ENCODE results near the gene PXYLP1. TPM values are rescaled to one million over a fixed set of nuclear protein-coding genes. Genes with fewer than 3 reads are reported as not detected.

The PXYLP1 gene
- total and polyA plus RNA-seq, 2 of the 8 experiments (the other 6 are each of a cell fraction or from before 2014, with no cell fraction given), result 19.4 to 20.6 TPM

GRCh38 chr3:141287326-141287725, 55.7 kb downstream of the PXYLP1 start:
- H2BK20ac ChIP-seq (ENCODE audit: low read length), result no peak overlapping the region
- no peak overlapping the region for H3K23ac ChIP-seq (ENCODE audit: insufficient read length)
- no peak overlapping the region for H2AK5ac ChIP-seq (ENCODE audit: low read depth, low read length)
- H3K27ac ChIP-seq (ENCODE audit: low read depth, low read length), result no peak overlapping the region
- POLR2A ChIA-PET (ENCODE audit: partially characterized antibody), result no interaction called here
- no peaks in the 10 kb centered on the region for H3K9me3 ChIP-seq (ENCODE audit: insufficient read depth in 2 of 2, low read depth in 1 of 2, low read length in 1 of 2)
- H3K79me1 ChIP-seq (ENCODE audit: low read depth, low read length), result no peaks in the 10 kb centered on the region
- no peak overlapping the region for H2AFZ ChIP-seq (ENCODE audit: low read length)
- no peak overlapping the region for H3K4me2 ChIP-seq (ENCODE audit: insufficient read depth in 1 of 2, low read depth in 2 of 2, low read length in 2 of 2)
- H2BK5ac ChIP-seq (ENCODE audit: low read depth, low read length), result no peak overlapping the region
- peaks cover 0 to 11% (median 7%) of the 10 kb centered on the region in 4 experiments; a peak in 5 of 8 replicates for H3K36me3 ChIP-seq (ENCODE audit: control insufficient read depth in 2 of 4, insufficient read depth in 4 of 4, low read length in 3 of 4)
- no peak overlapping the region for H3K56ac ChIP-seq (replicated peaks; ENCODE audit: insufficient read length, low read depth, low read length)
- TF ChIP-seq CTBP2 (IDR thresholded peaks at IDR 0.05; ENCODE audit: borderline replicate concordance, insufficient read depth, insufficient read length, low read length), result no peak
- TF ChIP-seq RFX5 (IDR thresholded peaks at IDR 0.05; ENCODE audit: borderline replicate concordance, low read depth, low read length), result no peak
- no peak for TF ChIP-seq POU5F1 (IDR thresholded peaks at IDR 0.05; ENCODE audit: low read depth, low read length)
- no peak for TF ChIP-seq RXRA (IDR thresholded peaks at IDR 0.05; ENCODE audit: insufficient read depth, low read depth, low read length)
- no peak for TF ChIP-seq ASH2L (IDR thresholded peaks at IDR 0.05; ENCODE audit: low read length)
- TF ChIP-seq SP1 (IDR thresholded peaks at IDR 0.05; ENCODE audit: low read depth, low read length), result no peak
- no peak for TF ChIP-seq CHD2 (IDR thresholded peaks at IDR 0.05; ENCODE audit: low read length)
- TF ChIP-seq CTCF (IDR thresholded peaks at IDR 0.05; ENCODE audit: control extremely low read depth in 1 of 3, insufficient read depth in 1 of 3, low read depth in 1 of 3, low read length in 3 of 3), result no peak
- no peak for TF ChIP-seq BRCA1 (IDR thresholded peaks at IDR 0.05; ENCODE audit: low read depth, low read length)
- no peak for TF ChIP-seq KDM4A (IDR thresholded peaks at IDR 0.05; ENCODE audit: low read depth, low read length, severe bottlenecking)
- no peak for TF ChIP-seq GTF2F1 (IDR thresholded peaks at IDR 0.05; ENCODE audit: borderline replicate concordance, low read depth, low read length)
- no peak for TF ChIP-seq JUND (IDR thresholded peaks at IDR 0.05; ENCODE audit: low read length)
- no peak for TF ChIP-seq YY1 (IDR thresholded peaks at IDR 0.05; ENCODE audit: low read depth, low read length)
- no peak overlapping the region for H2BK15ac ChIP-seq (ENCODE audit: low read length)
- H3K18ac ChIP-seq (ENCODE audit: extremely low read depth, low read length), result no peak overlapping the region
- H2BK120ac ChIP-seq (replicated peaks; ENCODE audit: low read depth, low read length), result no peak overlapping the region
- no peak overlapping the region for H4K5ac ChIP-seq (ENCODE audit: insufficient read length, low read depth, low read length)
- no peaks in the 10 kb centered on the region for H3K79me2 ChIP-seq (ENCODE audit: control insufficient read depth in 1 of 2, insufficient read depth in 2 of 2, low read length in 2 of 2)
- DNase-seq (ENCODE audit: low read depth in 1 of 2, low spot score in 2 of 2) (no peak), FAIRE-seq (no peak)
- CTCF ChIA-PET (ENCODE audit: partially characterized antibody), result interaction anchor here (0.7 to 3.5 kb wide), 4 partner anchors 10 to 167 kb away, joined by 3 to 19 read pairs (median 6); no protein-coding TSS in a partner anchor
- H4K8ac ChIP-seq (ENCODE audit: extremely low read depth, insufficient read depth, low read length), result no peak overlapping the region
- H3K14ac ChIP-seq (ENCODE audit: insufficient read length), result no peak overlapping the region
- no peaks in the 10 kb centered on the region for H3K4me1 ChIP-seq (replicated peaks in 1 of 4; ENCODE audit: control insufficient read depth in 3 of 4, insufficient read depth in 4 of 4, low read length in 3 of 4)
- H3K4me3 ChIP-seq (ENCODE audit: extremely low read depth in 1 of 4, insufficient read depth in 2 of 4, low read depth in 3 of 4, low read length in 4 of 4), result no peak overlapping the region
- no peak overlapping the region for H3K9ac ChIP-seq (replicated peaks in 1 of 4; ENCODE audit: extremely low read depth in 1 of 4, low read depth in 3 of 4, low read length in 3 of 4)
- H4K20me1 ChIP-seq (replicated peaks in 1 of 2; ENCODE audit: control insufficient read depth in 1 of 2, insufficient read depth in 2 of 2, low read length in 2 of 2), result no peaks in the 10 kb centered on the region
- H3K27me3 ChIP-seq (replicated peaks in 1 of 4; ENCODE audit: control insufficient read depth in 3 of 4, extremely low read depth in 1 of 4, insufficient read depth in 3 of 4, low read length in 3 of 4), result no peaks in the 10 kb centered on the region
- no peak overlapping the region for H4K91ac ChIP-seq (replicated peaks; ENCODE audit: insufficient read length, low read length)
- no peaks in the 10 kb centered on the region; the same call in 1 of the 2 replicates for H3K23me2 ChIP-seq (ENCODE audit: low read depth, low read length)
- 92% methylated on average over 9 of the region's 9 CpGs; no CpG with 5 or more reads in 1 of the 2 experiments for WGBS, 2 experiments (ENCODE audit: extremely low coverage in 1 of 2, insufficient coverage in 1 of 2, insufficient read length in 1 of 2, insufficient replicate concordance in 2 of 2, low coverage in 1 of 2, low lambda C conversion rate in 2 of 2, missing lambda C conversion rate in 1 of 2)
- no peak overlapping the region for H3K4ac ChIP-seq (replicated peaks; ENCODE audit: insufficient read length, low read depth, low read length)
- H2BK12ac ChIP-seq (ENCODE audit: low read depth, low read length), result no peak overlapping the region
